ENCODE measurements around the gene SLC6A19. TPM values are rescaled to one million over a fixed set of nuclear protein-coding genes. Genes with fewer than 3 reads are reported as not detected.
A peak's percentile ranks its signal among the peaks of the same experiment; 100 is the strongest.

SLC6A19 gene
- total and polyA plus RNA-seq, 9 of the 15 experiments (the other 6 are each of a cell fraction or from before 2014, with no cell fraction given) = 0.03 to 1.6 (median 0.59) TPM

DNA sequence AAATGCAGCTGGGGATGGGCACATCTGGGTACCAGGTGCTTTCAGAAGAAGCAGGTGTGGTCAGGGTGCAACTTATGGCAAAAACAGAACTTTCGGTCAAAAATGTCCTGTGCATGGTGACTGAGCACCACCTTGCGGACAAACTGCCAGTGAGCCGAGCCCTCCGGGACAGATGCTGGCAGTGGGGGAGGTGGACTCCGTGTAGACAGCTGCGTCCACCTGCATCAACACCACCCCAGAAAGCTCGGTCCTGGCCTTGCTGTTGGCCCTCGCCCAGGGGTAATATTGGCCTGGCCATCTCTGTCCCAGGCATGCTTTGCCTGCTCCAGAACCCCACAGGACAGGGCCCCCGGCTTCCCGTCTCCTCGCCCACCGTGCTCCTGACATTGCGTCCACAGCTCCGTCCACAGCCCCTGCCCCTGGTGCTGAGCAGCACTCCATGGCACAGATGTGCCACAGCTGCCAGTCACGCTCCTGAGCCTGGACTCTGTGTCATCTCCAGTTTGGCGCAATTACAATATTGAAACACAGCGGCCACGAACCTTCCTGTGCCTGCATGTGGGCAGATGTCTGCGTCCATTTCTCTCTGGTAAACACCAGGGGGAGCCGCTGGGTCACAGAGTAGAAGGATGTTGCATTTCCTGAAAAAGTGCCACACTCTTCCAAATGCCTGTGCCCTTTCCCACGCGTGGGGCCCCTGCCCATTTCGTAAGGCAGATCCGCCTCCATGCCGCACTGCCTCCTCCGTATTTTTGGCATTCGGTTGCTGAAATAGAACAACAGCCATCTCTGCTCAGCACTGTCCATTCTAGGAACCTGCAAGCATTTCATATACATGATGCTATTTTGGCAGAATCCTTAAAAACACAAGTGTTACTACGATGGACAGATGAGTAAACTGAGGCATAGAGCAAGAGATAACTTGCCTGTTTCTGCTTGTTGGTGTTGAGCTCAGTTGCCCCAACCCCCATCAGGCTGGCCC lies 33.4 kb upstream of the SLC6A19 start (continued):
- TF ChIP-seq HMGXB4 (CRISPR knock-in tag; IDR thresholded peaks at IDR 0.05) = no peak
- no peak for TF ChIP-seq NBN (IDR thresholded peaks at IDR 0.05; ENCODE audit: low read depth)
- TF ChIP-seq HDGF (IDR thresholded peaks at IDR 0.05) = no peak
- no peak for TF ChIP-seq EP400 (IDR thresholded peaks at IDR 0.05)
- TF ChIP-seq BDP1 (IDR thresholded peaks at IDR 0.05; ENCODE audit: insufficient read depth, insufficient read length) = no peak
- TF ChIP-seq ZC3H8 (IDR thresholded peaks at IDR 0.05) = no peak
- TF ChIP-seq, protein P1, sequence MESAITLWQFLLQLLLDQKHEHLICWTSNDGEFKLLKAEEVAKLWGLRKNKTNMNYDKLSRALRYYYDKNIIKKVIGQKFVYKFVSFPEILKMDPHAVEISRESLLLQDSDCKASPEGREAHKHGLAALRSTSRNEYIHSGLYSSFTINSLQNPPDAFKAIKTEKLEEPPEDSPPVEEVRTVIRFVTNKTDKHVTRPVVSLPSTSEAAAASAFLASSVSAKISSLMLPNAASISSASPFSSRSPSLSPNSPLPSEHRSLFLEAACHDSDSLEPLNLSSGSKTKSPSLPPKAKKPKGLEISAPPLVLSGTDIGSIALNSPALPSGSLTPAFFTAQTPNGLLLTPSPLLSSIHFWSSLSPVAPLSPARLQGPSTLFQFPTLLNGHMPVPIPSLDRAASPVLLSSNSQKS (CRISPR knock-in tag; IDR thresholded peaks at IDR 0.05) = no peak
- TF ChIP-seq E2F4 (CRISPR knock-in tag; IDR thresholded peaks at IDR 0.05; ENCODE audit: low read depth) = 0 out of 2 replicates have a peak, but pooled peaks have one; percentile 30
- TF ChIP-seq XRCC5 (IDR thresholded peaks at IDR 0.05; ENCODE audit: low read depth, low read length) = no peak; the same call in 1 of the 2 replicates
- TF ChIP-seq ZNF584 (CRISPR knock-in tag; IDR thresholded peaks at IDR 0.05; ENCODE audit: low read depth) = no peak
- TF ChIP-seq ZNF318 (IDR thresholded peaks at IDR 0.05; ENCODE audit: borderline replicate concordance in 1 of 2, low read depth in 1 of 2) = no peak
- TF ChIP-seq ZBTB43 (CRISPR knock-in tag; IDR thresholded peaks at IDR 0.05) = no peak

Measured in K562 (cell line).